Common myeloid progenitor, CD34-positive (primary cell): ENCODE data around the gene NCS1.

Source experiments
- CTCF ChIA-PET: fragments of 350-600 bp; sonication (Branson Sonifier 250); formaldehyde crosslinking; loops from one replicate; lab custom pipeline; 2021; ENCODE audit warnings: antibody characterized with exemption; lab: Charles Lee
- POLR2A ChIA-PET: fragments of 350-600 bp; sonication (Branson Sonifier 250); formaldehyde crosslinking; loops from one replicate; lab custom pipeline; 2021; ENCODE audit warnings: antibody characterized with exemption; lab: Charles Lee
- DNase-seq, 3 donors: peaks; one replicate each; pipeline versions ENCODE4 v3.0.0 to v3.0.0-alpha.2; 2013
- H3K27ac ChIP-seq, 2 experiments: 1 replicate in 1 of 2; 2 replicates in 1 of 2; pipeline ENCODE4 v1.7.0; 2013; ENCODE audit warnings: inconsistent platforms in 2 of 2, low read length in 2 of 2, mild to moderate bottlenecking in 2 of 2, low read depth in 1 of 2, moderate library complexity in 1 of 2; ENCODE audit not compliant: severe bottlenecking in 2 of 2, insufficient read depth in 1 of 2, poor library complexity in 1 of 2
- H3K27me3 ChIP-seq, 5 experiments: replicated peaks in 2 of 5; 1 replicate in 3 of 5; 2 replicates in 2 of 5; pipeline versions ENCODE4 v1.6.1 to v1.7.0; 2013; ENCODE audit warnings: low read length in 4 of 5, mild to moderate bottlenecking in 2 of 5, moderate library complexity in 2 of 5, inconsistent platforms in 1 of 5; ENCODE audit not compliant: insufficient read depth in 5 of 5, control insufficient read depth in 4 of 5
- H3K36me3 ChIP-seq, 4 experiments: 1 replicate in 2 of 4; 2 replicates in 2 of 4; pipeline versions ENCODE4 v1.6.1 to v1.7.0; 2013; ENCODE audit warnings: low read length in 3 of 4, control low read depth in 1 of 4, mild to moderate bottlenecking in 1 of 4; ENCODE audit not compliant: control insufficient read depth in 4 of 4, insufficient read depth in 4 of 4
- H3K4me1 ChIP-seq, 4 experiments: 1 replicate in 3 of 4; 2 replicates in 1 of 4; pipeline versions ENCODE4 v1.6.1 to v1.7.1; 2013; ENCODE audit warnings: low read length in 3 of 4, mild to moderate bottlenecking in 3 of 4, control low read depth in 1 of 4, inconsistent platforms in 1 of 4, moderate library complexity in 1 of 4; ENCODE audit not compliant: control insufficient read depth in 4 of 4, insufficient read depth in 4 of 4; ENCODE audit errors: control extremely low read depth in 1 of 4
- H3K4me3 ChIP-seq, 7 experiments: 1 replicate in 4 of 7; 2 replicates in 3 of 7; pipeline versions ENCODE4 v1.5.1 to v1.7.0; 2013; ENCODE audit warnings: mild to moderate bottlenecking in 7 of 7, low read length in 6 of 7, moderate library complexity in 6 of 7, inconsistent platforms in 2 of 7, low read depth in 2 of 7, control low read depth in 1 of 7; ENCODE audit not compliant: insufficient read depth in 4 of 7, control insufficient read depth in 1 of 7; ENCODE audit errors: extremely low read depth in 1 of 7
- H3K9me3 ChIP-seq, 5 experiments: 1 replicate in 4 of 5; 2 replicates in 1 of 5; pipeline versions ENCODE4 v1.6.1 to v1.7.1; 2013; ENCODE audit warnings: low read length in 4 of 5, mild to moderate bottlenecking in 2 of 5, inconsistent platforms in 1 of 5, low read depth in 1 of 5, moderate library complexity in 1 of 5; ENCODE audit not compliant: control insufficient read depth in 4 of 5, insufficient read depth in 2 of 5; ENCODE audit errors: control extremely low read depth in 1 of 5
- WGBS: methylation state at CpG from one replicate; pipeline ENCODE4 v1.1.5; 2013; ENCODE audit not compliant: insufficient coverage; 5-methylcytosine and 5-hydroxymethylcytosine counted together

Gene NCS1

GRCh38 chr9:130197386-130197785, 25.2 kb downstream of the NCS1 start:
- no peak overlapping the region for H3K4me3 ChIP-seq
- POLR2A ChIA-PET = no interaction called here
- CTCF ChIA-PET = interaction anchor here (0.7 to 1.1 kb wide), 2 partner anchors 32 to 1091 kb away, joined by 3 read pairs; no protein-coding TSS in a partner anchor
- peaks cover 0 to 6% (median 0%) of the 10 kb centered on the region in 5 experiments for H3K27me3 ChIP-seq
- no peaks in the 10 kb centered on the region for H3K36me3 ChIP-seq
- H3K4me1 ChIP-seq = peaks cover 0 to 9% (median 0%) of the 10 kb centered on the region in 4 experiments
- DNase-seq = no peak
- H3K27ac ChIP-seq = no peak overlapping the region
- WGBS = 96% methylated on average over 7 of the region's 9 CpGs
- H3K9me3 ChIP-seq = no peaks in the 10 kb centered on the region

GRCh38 chr9:130197888-130198287, 25.7 kb downstream of the NCS1 start:
- POLR2A ChIA-PET = no interaction called here
- H3K36me3 ChIP-seq = no peaks in the 10 kb centered on the region
- H3K9me3 ChIP-seq = no peaks in the 10 kb centered on the region
- no peak for DNase-seq
- CTCF ChIA-PET = interaction anchor here (0.7 to 1.1 kb wide), 2 partner anchors 32 to 1091 kb away, joined by 3 read pairs; no protein-coding TSS in a partner anchor
- no peak overlapping the region for H3K4me3 ChIP-seq
- H3K4me1 ChIP-seq = peaks cover 0 to 9% (median 0%) of the 10 kb centered on the region in 4 experiments
- H3K27ac ChIP-seq = no peak overlapping the region
- peaks cover 0 to 6% (median 0%) of the 10 kb centered on the region in 5 experiments for H3K27me3 ChIP-seq
- 98% methylated on average over 3 of the region's 4 CpGs for WGBS

GRCh38 chr9:130198501-130199179, 26.4 kb downstream of the NCS1 start:
- H3K27ac ChIP-seq = no peak overlapping the region
- H3K36me3 ChIP-seq = no peaks in the 10 kb centered on the region
- H3K9me3 ChIP-seq = no peaks in the 10 kb centered on the region
- H3K4me1 ChIP-seq = peaks cover 0 to 9% (median 0%) of the 10 kb centered on the region in 4 experiments
- 98% methylated on average over 11 of the region's 12 CpGs for WGBS
- no peak for DNase-seq
- peaks cover 0 to 6% (median 0%) of the 10 kb centered on the region in 5 experiments for H3K27me3 ChIP-seq
- H3K4me3 ChIP-seq = no peak overlapping the region
- ChIA-PET POLR2A (no interaction called here), CTCF (interaction anchor here (1.1 kb wide), 1 partner anchor 31 kb away, joined by 3 read pairs; no protein-coding TSS in a partner anchor)

- Histone ChIP-seq H3K4me1 (peaks cover 0 to 1% (median 0%) of the 10 kb centered on the region in 4 experiments), H3K4me3 (no peak overlapping the region), H3K9me3 (no peaks in the 10 kb centered on the region), H3K36me3 (no peaks in the 10 kb centered on the region), H3K27me3 (peaks cover 0 to 3% (median 0%) of the 10 kb centered on the region in 5 experiments), H3K27ac (no peak overlapping the region)
- WGBS = 92% methylated on average over 8 of the region's 8 CpGs
- POLR2A ChIA-PET = no interaction called here
- CTCF ChIA-PET = no interaction called here
- no peak for DNase-seq
These were observed 27.4 kb downstream of the NCS1 start for GRCh38 chr9:130199605-130200004.

GRCh38 chr9:130200038-130200849, 28.0 kb downstream of the NCS1 start:
- Histone ChIP-seq H3K27ac (no peak overlapping the region), H3K27me3 (peaks cover 0 to 2% (median 0%) of the 10 kb centered on the region in 5 experiments), H3K36me3 (no peaks in the 10 kb centered on the region), H3K4me1 (no peaks in the 10 kb centered on the region), H3K9me3 (no peaks in the 10 kb centered on the region), H3K4me3 (no peak overlapping the region)
- WGBS = 96% methylated on average over 12 of the region's 17 CpGs
- no peak for DNase-seq
- POLR2A ChIA-PET = no interaction called here
- CTCF ChIA-PET = no interaction called here

- no peak overlapping the region for H3K4me3 ChIP-seq
- CTCF ChIA-PET = no interaction called here
- no peaks in the 10 kb centered on the region for H3K9me3 ChIP-seq
- H3K36me3 ChIP-seq = no peaks in the 10 kb centered on the region
- POLR2A ChIA-PET = no interaction called here
- whole genome bisulfite sequencing = 98% methylated on average over 10 of the region's 12 CpGs
- peaks cover 0 to 2% (median 0%) of the 10 kb centered on the region in 5 experiments for H3K27me3 ChIP-seq
- DNase-seq = no peak
- H3K4me1 ChIP-seq = no peaks in the 10 kb centered on the region
- H3K27ac ChIP-seq = no peak overlapping the region
These were observed 29.2 kb downstream of the NCS1 start for GRCh38 chr9:130201399-130201873.
